Measurements from ENCODE around the gene OSTF1.

The OSTF1 gene

DNA sequence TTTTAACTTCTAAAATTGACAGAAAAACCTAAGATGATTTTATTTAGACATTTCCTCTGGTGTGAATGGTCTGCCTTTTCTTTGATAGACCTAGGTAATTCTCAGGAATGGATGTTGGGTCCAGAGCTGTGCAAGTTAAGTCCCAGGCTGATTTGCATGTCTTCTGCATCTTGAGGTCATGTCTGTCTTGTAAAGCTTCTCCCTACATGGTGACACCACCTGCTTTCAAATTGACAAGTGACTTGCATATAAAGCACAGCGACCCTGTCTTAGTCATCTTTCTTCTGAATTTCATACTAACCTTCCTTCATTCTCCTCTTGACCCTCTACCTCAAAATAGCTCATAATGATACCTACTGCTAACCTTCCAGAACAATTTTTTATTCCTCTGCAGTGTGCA lies 29.2 kb downstream of the OSTF1 start:
- no peak for DNase-seq (ENCODE audit: low read depth in 2 of 3, low spot score in 2 of 3)

DNA sequence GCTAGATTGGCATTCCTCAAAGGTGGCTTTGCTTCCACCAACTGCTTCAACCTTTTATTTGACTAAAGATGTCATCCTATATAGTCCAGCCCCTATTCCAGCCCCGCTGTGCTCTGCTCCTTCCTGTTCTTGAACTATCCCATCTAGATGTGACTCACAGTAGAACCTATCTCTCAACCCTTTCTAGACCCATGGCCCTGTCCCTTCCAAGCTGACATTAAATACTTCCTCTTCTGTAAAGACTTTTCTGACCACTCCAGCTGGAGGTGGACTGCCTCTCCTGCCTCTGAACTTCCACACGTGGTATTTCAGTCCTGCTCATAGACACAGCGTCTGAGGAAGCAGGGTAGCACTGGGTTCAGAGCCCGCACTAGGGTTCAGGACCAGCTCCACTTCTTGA lies 32.4 kb downstream of the OSTF1 start:
- DNase-seq (ENCODE audit: low read depth in 2 of 3, low spot score in 2 of 3) = no peak

DNA sequence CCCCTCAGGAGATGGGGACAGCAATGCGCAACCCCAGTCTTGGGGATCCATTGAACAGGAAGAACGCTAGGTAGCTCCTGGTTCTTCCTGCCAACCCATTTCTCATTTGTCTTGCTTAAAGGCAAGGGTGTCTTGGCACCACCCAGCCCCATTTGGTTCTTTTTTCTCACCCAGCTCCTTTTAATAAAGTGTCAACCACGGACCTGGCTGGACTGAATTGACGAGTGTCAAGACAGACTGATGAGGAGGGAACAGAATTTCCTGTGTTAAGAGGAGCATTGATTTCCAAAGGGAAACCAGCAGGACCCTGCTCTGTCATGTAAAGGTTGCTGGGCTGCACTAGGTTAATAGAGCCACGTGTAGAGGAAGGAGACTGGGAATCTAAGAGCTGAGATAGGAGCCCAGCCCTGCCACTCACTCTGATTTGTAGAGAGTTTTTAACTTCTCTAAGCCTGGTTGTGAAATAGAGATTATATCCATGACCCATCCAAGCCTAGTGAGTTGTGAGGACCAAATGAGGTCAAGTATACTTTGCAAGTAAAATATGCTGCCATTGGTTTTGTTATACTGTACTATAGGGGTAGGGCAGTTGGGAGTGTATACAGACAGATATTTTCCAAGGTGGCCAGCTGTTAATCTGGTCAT lies 33.7 kb downstream of the OSTF1 start:
- no peak for DNase-seq (ENCODE audit: low read depth in 2 of 3, low spot score in 2 of 3)

DNA sequence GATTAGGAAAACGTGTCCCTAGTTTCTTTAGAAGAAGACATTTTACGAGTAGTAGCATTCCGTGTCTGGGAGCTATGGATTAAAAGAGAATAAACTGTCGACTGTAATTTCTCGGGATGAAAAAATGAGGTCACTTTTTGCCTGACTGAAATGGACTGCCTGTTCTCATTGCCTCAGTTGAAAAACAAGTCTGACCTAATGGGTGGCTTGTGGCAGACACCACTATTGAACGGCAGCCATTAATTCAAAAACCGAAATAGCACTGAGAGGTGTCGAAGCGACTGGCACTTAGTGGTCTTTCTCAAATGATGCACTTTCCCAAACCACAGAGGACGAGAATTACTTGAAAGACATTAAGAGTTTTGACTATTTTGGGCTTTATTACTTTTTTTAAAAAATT lies 35.4 kb downstream of the OSTF1 start:
- no peak for DNase-seq (ENCODE audit: low read depth in 2 of 3, low spot score in 2 of 3)

DNA sequence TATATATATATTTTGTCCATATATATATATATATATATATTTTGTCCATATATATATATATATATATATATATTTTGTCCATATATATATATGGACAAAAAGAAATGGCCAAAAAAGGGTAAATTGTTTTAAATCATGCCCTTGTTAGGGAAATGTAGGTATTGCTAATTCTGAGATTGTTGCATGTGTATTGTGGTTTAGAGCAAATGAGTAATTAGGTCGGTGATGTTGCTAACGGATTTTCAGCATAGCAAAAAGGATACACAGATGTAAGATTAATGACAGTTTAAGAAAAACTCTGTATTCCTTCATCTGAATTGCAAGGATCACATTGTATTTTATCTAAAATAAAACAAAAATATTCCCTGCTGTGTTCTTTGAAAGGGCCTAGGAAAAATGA lies 40.2 kb downstream of the OSTF1 start:
- DNase-seq (ENCODE audit: low read depth in 2 of 3, low spot score in 2 of 3) = no peak

DNA sequence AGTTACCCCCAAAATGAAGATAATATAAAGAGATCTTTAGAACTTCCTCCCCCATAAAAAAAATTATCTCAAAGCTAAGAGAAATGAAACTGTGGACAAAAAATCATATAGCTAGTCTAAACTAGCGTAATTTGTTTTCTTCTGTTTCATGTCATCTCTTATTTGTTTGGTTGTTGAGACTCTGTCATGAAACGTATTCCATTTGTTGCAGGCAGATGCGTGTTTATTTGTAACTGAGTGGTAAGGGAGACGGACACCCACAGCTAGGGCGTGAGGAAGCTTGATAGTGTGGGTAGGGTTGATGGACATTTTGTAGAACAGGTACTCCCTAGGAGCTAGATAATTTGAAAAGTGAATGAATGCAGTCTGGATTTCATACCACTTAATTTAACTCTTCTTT lies 41.9 kb downstream of the OSTF1 start:
- DNase-seq (ENCODE audit: low read depth in 2 of 3, low spot score in 2 of 3) = no peak

DNA sequence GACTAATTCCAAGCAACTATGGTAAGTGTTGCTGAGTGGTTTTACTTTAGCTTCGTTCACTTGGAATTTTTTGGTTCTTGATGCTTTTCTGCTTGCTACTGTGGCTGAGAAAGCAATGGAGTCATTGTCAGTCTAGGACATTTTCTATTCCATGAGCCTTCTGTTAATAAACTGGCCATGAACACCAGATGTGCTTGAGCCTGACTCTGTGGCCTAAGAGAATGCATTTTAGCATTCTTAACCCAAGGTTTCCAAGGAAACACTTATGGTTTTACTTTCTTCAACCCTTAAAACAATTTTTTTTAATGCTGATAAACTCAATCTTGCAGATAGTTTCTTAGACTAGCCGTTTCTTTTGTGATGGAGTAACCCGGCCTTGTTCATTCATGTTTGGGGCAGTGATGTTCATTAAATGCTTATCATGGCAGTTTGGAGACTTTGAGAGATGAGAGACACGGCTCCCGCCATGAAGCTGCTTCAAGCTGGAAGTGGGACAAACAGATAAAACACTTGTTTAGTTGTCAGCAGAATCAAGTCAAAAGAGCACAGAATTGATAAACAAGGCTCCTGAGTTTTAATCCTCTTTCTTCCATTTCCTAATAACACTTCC lies 42.4 kb downstream of the OSTF1 start:
- DNase-seq (ENCODE audit: low read depth in 2 of 3, low spot score in 2 of 3) = no peak

DNA sequence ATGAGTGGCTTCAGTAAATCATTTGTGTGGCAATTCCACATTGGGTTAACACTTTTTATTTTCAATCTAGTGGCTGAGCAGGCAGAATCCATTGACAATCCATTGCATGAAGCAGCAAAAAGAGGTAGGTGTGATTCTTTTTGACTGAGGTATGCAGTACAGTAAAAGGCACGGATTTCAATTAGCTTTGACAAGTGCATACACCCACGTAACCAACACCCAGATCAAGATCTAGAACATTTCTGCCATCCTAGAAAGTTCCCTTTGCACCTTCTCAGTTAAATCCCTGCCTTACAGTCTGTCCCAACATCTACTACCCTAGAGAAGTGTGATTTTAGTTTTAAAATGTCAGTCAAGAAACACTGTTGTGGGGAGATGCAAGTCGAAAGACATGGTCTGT lies 43.4 kb downstream of the OSTF1 start:
- no peak for DNase-seq (ENCODE audit: low read depth in 2 of 3, low spot score in 2 of 3)

DNA sequence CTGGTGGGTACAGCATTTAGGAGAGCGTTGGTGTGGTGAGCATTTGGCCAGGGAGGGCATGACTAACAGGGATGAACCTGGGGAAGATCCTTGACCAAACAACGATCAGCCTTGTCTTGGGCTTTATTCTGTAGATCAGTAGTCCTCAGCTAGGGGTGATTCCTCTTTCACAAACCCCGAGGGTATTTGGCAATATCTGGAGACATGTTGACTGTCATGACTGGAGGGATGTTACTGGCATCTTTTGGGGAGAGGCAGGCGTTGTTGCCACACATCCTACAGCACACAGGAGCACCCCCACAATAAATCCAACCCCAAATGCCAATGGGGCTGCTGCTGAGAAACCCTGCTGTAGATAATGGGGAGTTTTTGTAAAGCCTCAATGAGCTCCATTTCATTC lies 43.9 kb downstream of the OSTF1 start:
- no peak for DNase-seq (ENCODE audit: low read depth in 2 of 3, low spot score in 2 of 3)

DNA sequence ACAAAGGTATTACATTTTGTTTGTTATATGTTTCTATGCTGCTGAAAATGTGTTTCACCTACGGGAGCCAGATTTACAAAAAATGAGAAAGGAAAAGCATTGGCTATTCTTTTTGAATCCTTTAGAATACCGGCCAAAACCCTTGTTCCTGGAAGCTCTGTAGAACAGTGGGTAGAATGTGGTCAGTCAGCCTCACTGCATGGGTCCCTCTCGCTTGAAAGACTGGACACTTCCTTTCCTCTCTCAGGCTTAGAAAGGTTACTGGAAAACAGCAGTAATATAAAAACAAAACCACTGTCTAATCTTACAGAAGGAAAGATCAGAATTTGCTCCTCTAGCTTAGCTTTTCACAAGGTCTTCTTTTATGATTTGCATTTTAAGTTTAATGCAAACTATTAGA lies 45.1 kb downstream of the OSTF1 start:
- no peak for DNase-seq (ENCODE audit: low read depth in 2 of 3, low spot score in 2 of 3)

DNA sequence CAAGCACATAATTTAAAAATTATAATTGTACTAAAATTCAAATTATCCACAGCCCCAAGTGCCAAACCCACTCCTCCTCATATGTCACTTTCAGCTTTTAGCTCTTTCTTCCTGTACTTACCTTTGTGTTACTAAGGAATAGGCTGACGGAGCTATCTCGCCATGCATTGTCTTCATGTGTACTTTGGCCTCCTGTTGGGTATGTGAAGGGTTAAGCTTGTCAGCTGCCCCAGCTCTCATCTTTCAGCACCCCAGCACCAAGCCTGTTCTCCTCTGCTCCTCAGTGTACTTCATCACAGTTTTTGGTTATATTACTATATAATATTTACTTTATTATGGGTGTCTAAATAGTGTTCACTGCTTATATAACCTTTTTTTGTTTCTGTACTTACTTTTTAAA lies 46.2 kb downstream of the OSTF1 start:
- DNase-seq (ENCODE audit: low read depth in 2 of 3, low spot score in 2 of 3) = no peak

DNA sequence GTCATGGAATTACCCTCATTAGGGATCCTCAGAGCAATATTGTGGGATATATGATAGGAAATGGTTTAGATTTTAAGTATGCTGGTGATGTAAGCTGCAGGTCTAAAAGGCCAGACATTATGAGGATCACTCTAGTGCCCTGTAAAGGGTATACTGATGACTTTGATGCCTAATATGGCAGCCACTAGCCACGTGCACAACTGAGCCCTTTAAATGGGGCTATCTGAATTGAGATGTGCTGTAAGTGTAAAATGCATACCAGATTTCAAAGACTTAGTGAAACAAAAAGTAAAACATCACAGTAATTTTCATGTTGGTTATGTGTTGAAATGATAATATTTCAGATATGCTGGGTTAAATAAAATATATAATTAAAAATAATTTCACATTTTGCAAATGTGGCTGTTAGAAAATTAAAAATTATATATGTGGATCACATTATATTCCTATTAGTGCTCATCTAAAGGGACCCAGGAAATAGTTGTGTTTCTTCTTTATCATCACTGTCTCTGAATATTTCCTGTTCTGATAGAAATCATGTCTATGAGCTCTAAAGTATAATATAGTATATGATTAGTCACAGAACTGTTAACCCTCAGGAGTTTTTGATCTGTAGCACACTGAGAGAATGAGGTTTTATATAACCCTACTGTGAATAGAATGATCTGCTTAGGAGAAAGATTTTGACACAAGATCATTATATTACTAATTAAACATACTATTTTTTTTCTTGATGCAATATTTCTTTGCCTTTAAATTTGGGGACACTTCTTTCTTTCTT lies 50.1 kb downstream of the OSTF1 start:
- no peak for DNase-seq (ENCODE audit: low read depth in 2 of 3, low spot score in 2 of 3)

DNA sequence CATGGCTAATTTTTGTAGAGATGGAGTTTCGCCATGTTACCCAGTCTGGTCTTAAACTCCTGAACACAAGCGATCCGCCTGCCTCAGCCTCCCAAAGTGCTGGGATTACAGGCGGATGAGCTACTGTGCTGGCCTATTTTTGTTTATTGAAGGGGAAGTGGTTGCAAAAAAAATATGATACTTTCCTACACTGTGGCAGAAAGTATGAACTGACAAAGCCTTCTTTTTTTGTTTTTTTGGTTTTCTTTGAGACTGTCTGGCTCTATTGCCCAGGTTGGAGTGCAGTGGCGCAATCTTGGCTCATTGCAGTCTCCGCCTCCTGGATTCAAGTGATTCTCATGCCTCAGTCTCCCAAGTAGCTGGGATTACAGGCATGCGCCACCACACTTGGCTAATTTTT lies 50.9 kb downstream of the OSTF1 start:
- DNase-seq (ENCODE audit: low read depth in 2 of 3, low spot score in 2 of 3) = no peak

DNA sequence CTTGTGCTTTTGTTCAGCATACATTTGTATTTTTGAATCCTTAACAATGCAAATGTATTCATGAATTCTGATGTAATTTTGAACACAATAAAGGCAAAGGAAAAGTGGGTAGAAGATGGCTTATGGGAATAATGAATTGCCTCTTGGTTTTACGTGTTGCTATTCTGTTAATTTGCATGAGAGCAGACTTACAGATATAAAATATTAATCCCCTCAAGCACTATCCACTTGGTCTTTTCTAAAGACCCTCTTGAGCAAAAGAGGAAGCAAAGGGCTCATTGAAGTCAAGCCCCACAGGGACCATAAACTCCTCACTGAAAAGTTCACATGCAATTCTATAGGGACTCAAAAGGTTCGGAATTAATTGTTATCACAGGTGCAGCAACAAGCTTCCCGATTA lies 51.9 kb downstream of the OSTF1 start:
- DNase-seq (ENCODE audit: low read depth in 2 of 3, low spot score in 2 of 3) = no peak

DNA sequence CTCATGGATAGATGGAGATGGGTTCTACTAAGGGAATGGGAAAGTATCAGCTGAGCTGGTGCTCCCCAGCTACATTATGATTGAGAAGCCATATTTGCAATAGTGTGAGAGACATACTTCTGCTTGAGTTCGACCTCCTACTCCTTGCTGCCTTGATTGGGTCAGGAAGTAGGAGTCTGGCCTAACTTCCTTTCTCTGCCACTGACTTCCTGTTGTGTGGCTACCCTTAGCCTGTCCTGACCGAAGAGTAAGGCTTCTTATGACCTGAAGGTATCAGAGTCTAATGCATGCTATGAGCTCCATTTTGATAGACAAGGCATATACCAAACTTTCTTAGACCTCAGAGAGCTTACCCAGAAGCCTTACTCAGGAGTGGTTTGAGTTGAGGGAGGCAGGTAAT lies 53.9 kb downstream of the OSTF1 start:
- DNase-seq (ENCODE audit: low read depth in 2 of 3, low spot score in 2 of 3) = no peak

DNA sequence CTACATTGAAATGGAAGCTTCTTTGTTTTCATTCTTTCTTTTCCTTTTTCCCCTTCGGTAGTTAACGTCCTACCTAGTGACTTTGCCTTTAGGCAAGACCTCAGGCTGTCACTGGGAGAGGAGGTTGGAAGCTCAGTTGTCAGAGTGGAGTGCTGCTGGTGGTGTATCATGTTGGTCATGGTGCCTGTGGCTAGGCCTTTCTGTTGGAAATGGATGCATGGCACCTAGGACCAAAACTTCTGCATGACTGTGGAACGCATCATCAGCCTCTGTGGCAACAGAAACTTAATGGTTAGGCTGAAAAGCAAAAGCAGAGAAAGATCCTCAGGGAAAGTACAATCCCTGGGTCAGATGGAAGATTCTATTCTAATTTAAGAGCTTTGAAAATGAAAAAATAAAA lies 57.9 kb downstream of the OSTF1 start:
- no peak for DNase-seq (ENCODE audit: low read depth in 2 of 3, low spot score in 2 of 3)

DNA sequence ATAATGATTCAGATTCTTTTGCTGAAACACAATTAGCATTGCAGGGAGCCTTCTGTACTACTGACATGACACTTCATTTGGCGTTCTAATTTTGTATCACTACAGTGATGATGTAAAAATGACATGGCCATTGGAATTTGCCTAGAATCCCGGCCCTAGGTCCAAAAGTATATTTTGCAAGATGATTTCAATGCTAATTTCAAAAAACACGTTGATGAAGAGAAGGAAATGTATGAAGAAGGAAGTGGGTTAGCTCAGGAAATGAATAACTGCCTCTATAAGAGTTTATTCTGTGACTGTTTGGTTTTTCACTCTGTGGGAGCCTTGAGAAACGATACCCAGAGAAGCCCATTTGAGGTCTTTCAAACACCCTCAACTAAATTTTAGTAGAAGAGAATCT lies 59.3 kb downstream of the OSTF1 start:
- no peak for DNase-seq (ENCODE audit: low read depth in 2 of 3, low spot score in 2 of 3)

DNA sequence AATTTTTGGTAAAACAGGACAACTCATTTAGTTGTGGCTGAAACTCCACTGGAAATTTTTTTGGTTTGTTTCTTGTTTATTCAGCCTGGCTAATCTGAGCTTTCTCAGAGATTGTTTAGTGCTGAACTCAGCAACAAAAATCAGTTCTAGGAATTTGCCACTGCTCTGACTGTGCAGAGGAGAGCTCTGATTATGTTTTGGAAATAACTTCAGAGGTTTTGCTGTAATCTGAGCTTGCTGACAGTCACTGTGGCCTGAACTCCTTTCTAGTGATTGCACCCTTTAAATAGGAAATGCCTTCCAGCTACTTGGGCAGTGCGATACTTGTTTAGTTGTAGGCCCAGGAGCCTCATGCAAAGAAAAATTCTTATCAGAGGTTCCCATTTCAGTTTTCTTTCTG lies 60.2 kb downstream of the OSTF1 start:
- DNase-seq (ENCODE audit: low read depth in 2 of 3, low spot score in 2 of 3) = no peak

DNA sequence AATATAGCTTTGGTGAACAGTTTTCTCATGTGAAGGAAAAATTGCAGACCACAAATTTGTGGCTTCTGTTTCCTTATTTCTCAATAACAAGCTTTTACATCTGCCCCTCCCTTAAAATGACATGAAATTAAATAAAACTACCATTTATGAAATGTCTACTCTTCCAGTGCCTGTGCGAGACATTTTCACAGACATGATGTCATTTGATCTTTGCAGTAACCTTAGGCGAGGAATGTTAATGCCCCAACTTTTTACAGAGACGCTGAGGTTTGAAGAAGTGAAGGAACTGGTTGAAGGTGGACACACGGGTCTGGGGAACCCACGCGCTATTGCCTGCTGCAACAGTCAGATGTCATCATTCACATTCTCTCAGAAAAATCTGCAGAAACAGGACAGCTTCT lies 61.5 kb downstream of the OSTF1 start:
- no peak for DNase-seq (ENCODE audit: low read depth in 2 of 3, low spot score in 2 of 3)

DNA sequence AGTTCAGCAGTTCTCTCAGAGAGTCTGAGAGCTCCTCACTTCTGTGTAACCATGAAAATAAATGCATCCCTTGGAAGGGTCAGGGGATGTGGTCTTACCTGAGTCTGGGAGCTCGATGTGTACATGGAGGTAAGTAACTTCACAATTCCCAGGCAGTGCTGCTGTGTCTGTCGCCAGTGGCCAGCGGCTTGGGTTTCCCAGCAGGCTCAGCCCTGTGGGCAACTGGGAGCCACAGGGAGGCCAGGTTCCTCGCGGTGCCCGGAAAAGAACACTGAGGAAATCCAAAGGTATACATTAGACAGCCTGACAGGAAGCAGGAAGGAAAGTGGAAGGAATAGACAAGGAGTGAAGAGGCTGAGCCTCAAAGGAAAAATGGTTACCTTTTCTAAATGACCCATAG lies 62.2 kb downstream of the OSTF1 start:
- no peak for DNase-seq (ENCODE audit: low read depth in 2 of 3, low spot score in 2 of 3)

DNA sequence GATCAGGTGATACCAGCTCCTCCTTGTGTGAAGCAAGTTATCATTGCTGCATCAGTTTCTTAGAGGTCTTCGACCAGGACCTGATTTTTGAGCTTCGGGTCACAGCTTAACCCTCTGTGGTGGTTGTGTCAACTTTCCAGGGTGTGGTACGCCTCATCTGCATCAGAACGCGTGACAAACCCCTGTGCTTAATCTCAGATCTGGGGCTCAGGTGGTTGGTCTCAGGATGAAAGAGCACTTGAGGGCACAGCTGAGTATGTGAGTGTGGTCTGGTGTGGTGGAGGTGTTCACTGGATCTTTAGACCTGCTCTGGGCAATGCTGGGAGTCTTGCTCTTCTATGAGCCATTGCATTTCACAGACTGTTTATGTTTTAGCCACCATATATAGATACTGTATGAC lies 64.1 kb downstream of the OSTF1 start:
- DNase-seq (ENCODE audit: low read depth in 2 of 3, low spot score in 2 of 3) = peak; percentile 13 to 38 (median 31)

DNA sequence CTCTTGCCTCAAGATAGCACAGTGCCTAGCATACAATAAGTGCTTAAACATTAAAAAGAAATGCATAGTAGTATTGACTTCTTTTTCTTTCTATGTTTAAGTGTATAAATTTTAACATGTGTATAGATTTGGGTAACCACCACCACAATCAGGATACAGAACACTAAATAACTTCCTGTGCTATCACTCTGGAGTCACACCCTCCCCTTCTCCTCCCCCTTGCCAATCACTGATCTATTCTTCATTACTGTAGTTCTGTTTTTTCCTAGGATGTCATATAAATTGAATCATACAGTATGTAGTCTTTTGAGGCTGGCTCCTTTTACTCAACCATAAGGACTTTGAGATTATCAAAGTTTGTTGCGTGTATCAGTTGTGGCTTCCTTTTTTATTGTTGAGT lies 68.5 kb downstream of the OSTF1 start:
- DNase-seq (ENCODE audit: low read depth in 2 of 3, low spot score in 2 of 3) = no peak

Data from activated CD8-positive, alpha-beta memory T cell treated with anti-CD3 and anti-CD28 coated beads for 48 hours (primary cell).